HG03432 (cell line): ENCODE results near the gene ZNF556.
"Not testable (repeated sequence)": the region's sequence is repeated elsewhere in the genome, so short reads cannot be mapped to it uniquely, and the experiment has no call there.

Experiments
- ATAC-seq: cut with Tn5 transposase; IDR thresholded peaks from one replicate; pipeline ENCODE4 v1.9.1; 2021; ENCODE audit warnings: mild to moderate bottlenecking, moderate library complexity; ENCODE audit not compliant: unreplicated experiment

ZNF556 gene

GRCh38 chr19:2903326-2903725 is 36.2 kb downstream of the ZNF556 start:
- not testable (repeated sequence) for ATAC-seq

GRCh38 chr19:2905918-2906519 is 38.9 kb downstream of the ZNF556 start:
- ATAC-seq, result no peak

GRCh38 chr19:2906631-2907195 is 39.6 kb downstream of the ZNF556 start:
- ATAC-seq, result no peak

GRCh38 chr19:2912306-2912705 is 45.2 kb downstream of the ZNF556 start:
- ATAC-seq, result no peak

GRCh38 chr19:2917275-2918184 is 50.4 kb downstream of the ZNF556 start:
- no peak for ATAC-seq

- ATAC-seq, result no peak
Observed at GRCh38 chr19:2922987-2923386, 55.9 kb downstream of the ZNF556 start.

- ATAC-seq, result no peak
Observed at GRCh38 chr19:2923510-2923909, 56.4 kb downstream of the ZNF556 start.

- ATAC-seq, result no peak
Observed at GRCh38 chr19:2926341-2927031, 59.4 kb downstream of the ZNF556 start.

GRCh38 chr19:2927032-2927430 is 59.9 kb downstream of the ZNF556 start:
- ATAC-seq, result no peak
